ENCODE results near the gene NTF3.

GRCh38 chr12:5467931-5468330 is 36.0 kb downstream of the NTF3 start:
- no peak for TF ChIP-seq CTCF (IDR thresholded peaks at IDR 0.05)
- no peak for TF ChIP-seq POLR2A (IDR thresholded peaks at IDR 0.05)
- no peak for TF ChIP-seq EP300 (IDR thresholded peaks at IDR 0.05)
